HepG2 (cell line): Measurements from ENCODE around the gene CCT3. TPM values are rescaled to one million over a fixed set of nuclear protein-coding genes. Genes with fewer than 3 reads are reported as not detected.

Experiments
- ATAC-seq: fragments of 200-7000 bp; cut with Tn5 transposase; 3 replicates; pipeline ENCODE4 v1.9.1; 2020; ENCODE audit warnings: mild to moderate bottlenecking, moderate library complexity
- BruUV-seq: library from RNA; stranded (reverse); fragments of 400-500 nt; replicated peaks from 2 replicates; lab custom pipeline; 2021; lab: Mats Ljungman, UMichigan
- CTCF ChIA-PET: fragments of 300-600 bp; formaldehyde crosslinking; extraction: SDS; loops from one replicate; lab custom pipeline; 2021; ENCODE audit warnings: low total read pairs, inconsistent platforms, low intra/inter-chr PET ratio; lab: Yijun Ruan, JAX
- POLR2A ChIA-PET: fragments of 350-600 bp; sonication (Branson Sonifier 250); formaldehyde crosslinking; loops from one replicate; lab custom pipeline; 2020; ENCODE audit warnings: antibody characterized with exemption, inconsistent platforms; lab: Yijun Ruan, JAX
- DNase-seq: peaks from one replicate; pipeline ENCODE4 v3.0.0-alpha.2; 2015; ENCODE audit warnings: low spot score
- FAIRE-seq: peaks from 3 replicates; lab custom pipeline; 2011; peaks lifted over from hg19 to GRCh38; lab: Jason Lieb, UNC
- H2AFZ ChIP-seq: one replicate; pipeline ENCODE4 v1.6.1; 2011; ENCODE audit warnings: low read length, inconsistent platforms
- H3K27ac ChIP-seq: fragments of 300-600 bp; 3 replicates; pipeline ENCODE4 v1.8.0; 2011; ENCODE audit warnings: mixed run types, mild to moderate bottlenecking, mixed read lengths, low read length, inconsistent platforms; ENCODE audit not compliant: insufficient read depth; ENCODE audit errors: extremely low read length
- H3K27me3 ChIP-seq, 2 experiments: fragments of 200-600 bp in 1 of 2; 2 replicates in 1 of 2; 3 replicates in 1 of 2; pipeline versions ENCODE4 v1.6.0 to v1.8.0; 2011; ENCODE audit warnings: low read length in 2 of 2, mild to moderate bottlenecking in 2 of 2, moderate library complexity in 2 of 2, inconsistent platforms in 1 of 2; ENCODE audit not compliant: insufficient read depth in 2 of 2, control insufficient read depth in 1 of 2
- H3K36me3 ChIP-seq, 2 experiments: fragments of 200-600 bp in 1 of 2; replicated peaks in 1 of 2; 2 replicates in 1 of 2; 3 replicates in 1 of 2; pipeline versions ENCODE4 v1.5.1 to v1.8.0; 2011; ENCODE audit warnings: low read length in 2 of 2, inconsistent platforms in 1 of 2; ENCODE audit not compliant: insufficient read depth in 2 of 2, control insufficient read depth in 1 of 2
- H3K4me1 ChIP-seq: 2 replicates; pipeline ENCODE4 v1.5.1; 2012; ENCODE audit warnings: low read length, inconsistent platforms; ENCODE audit not compliant: insufficient read depth
- H3K4me2 ChIP-seq: 2 replicates; pipeline ENCODE4 v1.6.0; 2011; ENCODE audit warnings: low read depth, low read length, inconsistent platforms
- H3K4me3 ChIP-seq, 3 experiments: fragments of 200-600 bp in 1 of 3; sonication (generic), shearing (Covaris generic) in 1 of 3; replicated peaks in 1 of 3; 2 replicates each; pipeline ENCODE4 v1.5.1; 2011 to 2016; ENCODE audit warnings: low read length in 3 of 3, inconsistent platforms in 2 of 3, low read depth in 2 of 3, mild to moderate bottlenecking in 2 of 3, control low read depth in 1 of 3, mixed read lengths in 1 of 3; ENCODE audit not compliant: insufficient read depth in 1 of 3
- H3K79me2 ChIP-seq: one replicate; pipeline ENCODE4 v1.6.1; 2011; ENCODE audit warnings: low read length, inconsistent platforms; ENCODE audit not compliant: insufficient read depth
- H3K9ac ChIP-seq: 2 replicates; pipeline ENCODE4 v1.6.0; 2011; ENCODE audit warnings: mild to moderate bottlenecking, low read depth, low read length, inconsistent platforms; ENCODE audit not compliant: insufficient read depth
- H3K9me3 ChIP-seq: 2 replicates; pipeline ENCODE4 v1.5.1; 2012; ENCODE audit warnings: mild to moderate bottlenecking, low read length
- H4K20me1 ChIP-seq: 2 replicates; pipeline ENCODE4 v1.6.0; 2011; ENCODE audit warnings: inconsistent platforms, mild to moderate bottlenecking, low read length, moderate library complexity; ENCODE audit not compliant: insufficient read depth
- HMGXB3 ChIP-seq: sonication (generic); formaldehyde crosslinking; IDR thresholded peaks from 2 replicates; pipeline ENCODE4 v1.4.0; 2020; ENCODE audit warnings: missing genetic modification reagents, borderline replicate concordance
- PAF1 ChIP-seq: IDR thresholded peaks from 2 replicates; pipeline ENCODE4 v1.6.1; 2016; ENCODE audit warnings: missing genetic modification reagents, missing compliant biosample characterization
- PCBP1 ChIP-seq: fragments of 200-400 bp; formaldehyde crosslinking; IDR thresholded peaks from 2 replicates; pipeline ENCODE4 v1.6.1; 2017; ENCODE audit warnings: mild to moderate bottlenecking, low read depth, low read length, borderline replicate concordance
- SAFB2 ChIP-seq: sonication (generic); formaldehyde crosslinking; IDR thresholded peaks from 2 replicates; pipeline ENCODE4 v1.5.1; 2020; ENCODE audit warnings: missing genetic modification reagents, low read depth, mild to moderate bottlenecking, borderline replicate concordance
- SIX1 ChIP-seq: sonication (generic); formaldehyde crosslinking; IDR thresholded peaks from 2 replicates; pipeline ENCODE4 v1.4.0; 2020; ENCODE audit warnings: missing genetic modification reagents, borderline replicate concordance
- SP1 ChIP-seq, 2 experiments: fragments of 450-650 bp in 1 of 2; sonication (generic) in 1 of 2; formaldehyde crosslinking in 1 of 2; IDR thresholded peaks; 2 replicates each; pipeline versions ENCODE4 v1.4.0 to v1.6.1; 2016 to 2020; ENCODE audit warnings: missing genetic modification reagents in 1 of 2
- SRF ChIP-seq: IDR thresholded peaks from 2 replicates; pipeline ENCODE4 v1.6.1; 2011; ENCODE audit warnings: mild to moderate bottlenecking, low read depth, low read length, moderate library complexity
- TBX2 ChIP-seq: sonication (generic); formaldehyde crosslinking; IDR thresholded peaks from 2 replicates; pipeline ENCODE4 v1.5.0; 2020; ENCODE audit warnings: missing genetic modification reagents, mild to moderate bottlenecking, borderline replicate concordance
- ZBTB25 ChIP-seq: IDR thresholded peaks from 2 replicates; pipeline ENCODE4 v1.6.1; 2018; ENCODE audit warnings: missing genetic modification reagents
- ZBTB39 ChIP-seq: sonication (generic); formaldehyde crosslinking; IDR thresholded peaks from 2 replicates; pipeline ENCODE4 v1.5.0; 2020; ENCODE audit warnings: missing genetic modification reagents
- ZNF781 ChIP-seq: sonication (generic); formaldehyde crosslinking; IDR thresholded peaks from 2 replicates; pipeline ENCODE4 v1.5.1; 2020; ENCODE audit warnings: borderline replicate concordance, mild to moderate bottlenecking, missing genetic modification reagents; ENCODE audit errors: not compliant biosample characterization
- WGBS: methylation state at CpG from one replicate; pipeline ENCODE4 v1.1.6; 2017; ENCODE audit warnings: low lambda C conversion rate; 5-methylcytosine and 5-hydroxymethylcytosine counted together
- in situ Hi-C: cut with HindIII; loops from 2 replicates; pipeline ENCODE4 v1.10.0; 2017; ENCODE audit warnings: low pct_unique_long_range_greater_than_20kb; ENCODE audit not compliant: extremely low pct_ligation_motif_present
- intact Hi-C: fragments of 100-400 bp; cut with micrococcal nuclease; formaldehyde crosslinking; loops from one replicate; pipeline ENCODE4 v1.10.0; 2022; ENCODE audit not compliant: unreplicated experiment
- polyA plus RNA-seq, 8 experiments: library from polyadenylated mRNA; depleted of rRNA in 3 of 8; stranded (reverse) in 7 of 8; unstranded in 1 of 8; fragments of >200 nt; fragmentation: Illumina TruSeq in 4 of 8; extraction: Trizol in 4 of 8; gene quantifications; 2 replicates each; pipeline versions ENCODE4 v1.2.1 to v1.2.3, GENCODE V29; 2011 to 2016; ENCODE audit warnings: low read depth in 4 of 8, missing spikeins in 1 of 8, mixed read lengths in 1 of 8; ENCODE audit not compliant: insufficient read depth in 1 of 8
- total RNA-seq, 5 experiments: library from RNA; depleted of rRNA; stranded (reverse); fragments of >200 nt; fragmentation: Illumina TruSeq; extraction: Trizol; gene quantifications; 2 replicates each; pipeline ENCODE4 v1.2.3, GENCODE V29; 2016; ENCODE audit warnings: low read depth in 1 of 5

CCT3 gene
- total and polyA plus RNA-seq, 2 of the 13 experiments (the other 11 are each of a cell fraction or from before 2014, with no cell fraction given), result 319 to 615 TPM

GRCh38 chr1:156371553-156372264, 33.6 kb upstream of the CCT3 start:
- DNase-seq (peak; percentile 99), ATAC-seq (peak; percentile 68), FAIRE-seq (peak; percentile 96)
- no peaks in the 10 kb centered on the region for H4K20me1 ChIP-seq
- no peaks in the 10 kb centered on the region for H3K9me3 ChIP-seq
- peak overlapping the region; percentile 90 for H3K9ac ChIP-seq
- WGBS, result 2% methylated on average over 5 of the region's 7 CpGs
- peaks cover 2 to 11% of the 10 kb centered on the region in 2 experiments for H3K36me3 ChIP-seq
- H3K4me2 ChIP-seq, result peak overlapping the region; percentile 98
- no peak overlapping the region for H2AFZ ChIP-seq
- H3K79me2 ChIP-seq, result peaks cover 46% of the 10 kb centered on the region
- CTCF ChIA-PET, result no interaction called here
- H3K4me1 ChIP-seq, result peaks cover 88% of the 10 kb centered on the region
- in situ Hi-C loops, result no loop called here
- no TSS peak for BruUV-seq
- H3K4me3 ChIP-seq, result peak overlapping the region; percentile 18 to 90 (median 25); a peak in 5 of 6 replicates
- POLR2A ChIA-PET, result interaction anchor here (0.7 to 8.5 kb wide), 17 partner anchors 10 to 357 kb away, joined by 3 to 189 read pairs (median 5); partner anchors contain the start of genes CCT3, GLMP, ISG20L2 and MEF2D
- intact Hi-C loops, result loop anchor here (5.0 kb wide), 1 partner anchor 34 kb away; the partner anchor contains the start of genes CCT3 and TSACC
- peak overlapping the region; percentile 98 for H3K27ac ChIP-seq
- H3K27me3 ChIP-seq, result no peaks in the 10 kb centered on the region; a peak in 1 of 5 replicates
- TF ChIP-seq SIX1 (CRISPR knock-in tag), result peak; percentile 55; the same call in 1 of the 2 replicates
- peak; percentile 37; the same call in 1 of the 2 replicates for TF ChIP-seq HMGXB3 (CRISPR knock-in tag)
- TF ChIP-seq ZBTB25 (CRISPR knock-in tag), result peak; percentile 84; the same call in 1 of the 2 replicates
- peak; percentile 25; the same call in 1 of the 2 replicates for TF ChIP-seq SRF
- TF ChIP-seq TBX2 (CRISPR knock-in tag), result peak; percentile 96
- no peak for TF ChIP-seq PCBP1
- TF ChIP-seq ZNF781, result peak; percentile 19
- TF ChIP-seq SAFB2 (CRISPR knock-in tag), result no peak; the same call in 1 of the 2 replicates
- TF ChIP-seq SP1 (IDR thresholded peaks at IDR 0.05), result no peak
- TF ChIP-seq SP1 (CRISPR knock-in tag; IDR thresholded peaks at IDR 0.05), result peak; percentile 79
- 0 out of 2 replicates have a peak, but pooled peaks have one; percentile 12 for TF ChIP-seq ZBTB39 (CRISPR knock-in tag)
- peak; percentile 78; the same call in 1 of the 2 replicates for TF ChIP-seq PAF1
